Limb (tissue), 2 donors: ENCODE data around the gene MID2.
"Not testable (repeated sequence)": the region's sequence is repeated elsewhere in the genome, so short reads cannot be mapped to it uniquely, and the experiment has no call there.

Experiments used
- DNase-seq, 2 donors: peaks; one replicate each; pipeline ENCODE4 v3.0.0-alpha.2; 2016; ENCODE audit errors: extremely low spot score in 2 of 2

Gene MID2

GRCh38 chrX:107936434-107936730 is 110.7 kb downstream of the MID2 start:
- DNase-seq = peak in 1 of 2 donors; percentile 24

GRCh38 chrX:107940095-107940494 is 114.4 kb downstream of the MID2 start:
- no peak for DNase-seq

GRCh38 chrX:107955337-107955736 is 129.7 kb downstream of the MID2 start:
- not testable (repeated sequence) for DNase-seq

GRCh38 chrX:107968623-107969022 is 143.0 kb downstream of the MID2 start:
- no peak for DNase-seq

- no peak for DNase-seq
Observed at GRCh38 chrX:107970073-107970472, 144.4 kb downstream of the MID2 start.

- no peak for DNase-seq
Observed at GRCh38 chrX:107971636-107972035, 146.0 kb downstream of the MID2 start.
